K562 (cell line): ENCODE results near the gene CLSTN1. TPM values are rescaled to one million over a fixed set of nuclear protein-coding genes. Genes with fewer than 3 reads are reported as not detected.

Source experiments
- DACH1 ChIP-seq: fragments of 450-650 bp; IDR thresholded peaks from 2 replicates; pipeline ENCODE4 v1.6.1; 2018; ENCODE audit not compliant: partially characterized antibody
- MAFF ChIP-seq: IDR thresholded peaks from 2 replicates; pipeline ENCODE4 v1.6.1; 2012; ENCODE audit warnings: low read length, improper control_type of control experiment
- MAZ ChIP-seq, 2 experiments: fragments of 450-650 bp in 1 of 2; sonication (generic) in 1 of 2; formaldehyde crosslinking; IDR thresholded peaks in 1 of 2; conservative IDR thresholded peaks in 1 of 2; 2 replicates each; pipeline versions ENCODE4 v1.4.0 to v1.5.0; 2020; ENCODE audit warnings: mild to moderate bottlenecking in 1 of 2, missing genetic modification reagents in 1 of 2
- MLLT1 ChIP-seq, 2 experiments: fragments of 450-650 bp; IDR thresholded peaks; 2 replicates each; pipeline ENCODE4 v1.6.1; 2016
- NCOA6 ChIP-seq: fragments of 450-650 bp; IDR thresholded peaks from 2 replicates; pipeline ENCODE4 v1.6.1; 2017; ENCODE audit warnings: mild to moderate bottlenecking
- NR2F6 ChIP-seq: fragments of 450-650 bp; formaldehyde crosslinking; IDR thresholded peaks from 2 replicates; pipeline ENCODE4 v1.4.0; 2020; ENCODE audit warnings: mild to moderate bottlenecking
- UBTF ChIP-seq, 2 experiments: IDR thresholded peaks; 2 replicates each; pipeline ENCODE4 v1.6.1; 2012; ENCODE audit warnings: improper control_type of control experiment in 2 of 2, low read depth in 2 of 2, low read length in 2 of 2, borderline replicate concordance in 1 of 2
- XRCC5 ChIP-seq: fragments of 200-400 bp; formaldehyde crosslinking; IDR thresholded peaks from 2 replicates; pipeline ENCODE4 v1.6.1; 2017; ENCODE audit warnings: low read depth, mild to moderate bottlenecking, low read length
- ZBTB17 ChIP-seq: fragments of 450-650 bp; formaldehyde crosslinking; IDR thresholded peaks from 2 replicates; pipeline ENCODE4 v1.4.0; 2020; ENCODE audit warnings: mild to moderate bottlenecking
- ZBTB40 ChIP-seq, 2 experiments: fragments of 450-650 bp in 1 of 2; sonication (generic) in 1 of 2; formaldehyde crosslinking in 1 of 2; IDR thresholded peaks; 2 replicates each; pipeline versions ENCODE4 v1.7.1 to v1.9.0; 2016 to 2022; ENCODE audit warnings: inconsistent platforms in 1 of 2, mild to moderate bottlenecking in 1 of 2, missing genetic modification reagents in 1 of 2
- ZFX ChIP-seq: sonication (generic); formaldehyde crosslinking; IDR thresholded peaks from 2 replicates; pipeline ENCODE4 v1.8.0; 2022; ENCODE audit warnings: mild to moderate bottlenecking, missing genetic modification reagents, moderate library complexity
- polyA plus RNA-seq, 8 experiments: library from polyadenylated mRNA; depleted of rRNA in 4 of 8; stranded (reverse) in 5 of 8; unstranded in 3 of 8; fragments of >200 nt; fragmentation: Nextera tagmentation in 2 of 8; fragmentation: Illumina TruSeq in 1 of 8; extraction: Ambion mirVana in 2 of 8; extraction: Trizol in 1 of 8; gene quantifications; 2 replicates each; pipeline versions ENCODE4 v1.2.1 to v1.2.3, GENCODE V29; 2011 to 2014; ENCODE audit warnings: inconsistent platforms in 1 of 8, missing spikeins in 1 of 8
- total RNA-seq, 7 experiments: library from RNA; depleted of rRNA in 6 of 7; stranded (reverse); fragments of >200 nt in 6 of 7; fragmentation: Illumina TruSeq in 2 of 7; extraction: Trizol in 2 of 7; gene quantifications; 2 replicates each; pipeline versions ENCODE4 v1.2.1 to v1.2.3, GENCODE V29; 2011 to 2021; ENCODE audit warnings: low replicate concordance in 1 of 7
- TF ChIP-seq, protein P1 (sequence below), 2 experiments: fragments of 250-450 bp in 1 of 2; fragments of 450-650 bp in 1 of 2; sonication (Bioruptor Pico) in 1 of 2; IDR thresholded peaks; 2 replicates each; pipeline versions ENCODE4 v1.6.1 to v1.8.0; 2016 to 2021; ENCODE audit warnings: mild to moderate bottlenecking in 2 of 2, moderate library complexity in 2 of 2, missing compliant biosample characterization in 1 of 2, missing genetic modification characterization in 1 of 2

Gene CLSTN1
- total and polyA plus RNA-seq, 9 of the 15 experiments (the other 6 are each of a cell fraction or from before 2014, with no cell fraction given): 1.1 to 32.5 (median 13.3) TPM

- TF ChIP-seq NR2F6 (CRISPR knock-in tag) (no peak), MLLT1 (IDR thresholded peaks at IDR 0.05) (0 out of 4 replicates have a peak, but pooled peaks of 1 of the 2 experiments have one; percentile 36), NCOA6 (peak; percentile 87), ZBTB17 (CRISPR knock-in tag) (peak; percentile 31; the same call in 1 of the 2 replicates), DACH1 (peak; percentile 26), ZBTB40 (IDR thresholded peaks at IDR 0.05) (peak; percentile 28; the same call in 1 of the 2 replicates), ZBTB40 (CRISPR knock-in tag; IDR thresholded peaks at IDR 0.05) (no peak), XRCC5 (0 out of 2 replicates have a peak, but pooled peaks have one; percentile 19), UBTF (IDR thresholded peaks at IDR 0.05; ENCODE audit: borderline replicate concordance in 1 of 2, low read depth in 2 of 2, low read length in 2 of 2) (0 out of 4 replicates have a peak, but pooled peaks have one; percentile 16 to 27), ZFX (CRISPR knock-in tag) (peak; percentile 84), MAZ (CRISPR knock-in tag; conservative IDR thresholded peaks at IDR 0.05 in 1 of 2, IDR thresholded peaks at IDR 0.05 in 1 of 2) (peak in 1 of 2 experiments; percentile 63; a peak in 3 of 4 replicates), MAFF (no peak)
- TF ChIP-seq, protein P1, sequence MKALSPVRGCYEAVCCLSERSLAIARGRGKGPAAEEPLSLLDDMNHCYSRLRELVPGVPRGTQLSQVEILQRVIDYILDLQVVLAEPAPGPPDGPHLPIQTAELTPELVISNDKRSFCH (CRISPR knock-in tag; IDR thresholded peaks at IDR 0.05): no peak
- TF ChIP-seq, protein P1 (tag; IDR thresholded peaks at IDR 0.05): 0 out of 2 replicates have a peak, but pooled peaks have one; percentile 35
Measured at GRCh38 chr1:9689011-9689706, 134.6 kb downstream of the CLSTN1 start (continued).
